WTC11 (cell line): ENCODE measurements around the gene TACC2. TPM values are rescaled to one million over a fixed set of nuclear protein-coding genes. Genes with fewer than 3 reads are reported as not detected.

Experiments used
- FOXP4 ChIP-seq: sonication (generic); formaldehyde crosslinking; IDR thresholded peaks from 2 replicates; pipeline ENCODE4 v1.8.0; 2022; ENCODE audit warnings: mild to moderate bottlenecking, missing genetic modification reagents
- MLX ChIP-seq: sonication (generic); formaldehyde crosslinking; IDR thresholded peaks from 2 replicates; pipeline ENCODE4 v1.8.1; 2023; ENCODE audit warnings: mild to moderate bottlenecking, missing genetic modification reagents, moderate library complexity
- NR2C2 ChIP-seq: sonication (generic); formaldehyde crosslinking; IDR thresholded peaks from 2 replicates; pipeline ENCODE4 v1.8.0; 2022; ENCODE audit warnings: mild to moderate bottlenecking, missing genetic modification reagents
- PRDM15 ChIP-seq: sonication (generic); formaldehyde crosslinking; IDR thresholded peaks from 2 replicates; pipeline ENCODE4 v1.8.0; 2022; ENCODE audit warnings: missing genetic modification reagents
- RELA ChIP-seq: sonication (generic); formaldehyde crosslinking; IDR thresholded peaks from 2 replicates; pipeline ENCODE4 v1.8.1; 2022; ENCODE audit warnings: missing genetic modification reagents, mild to moderate bottlenecking, borderline replicate concordance
- TEAD4 ChIP-seq: sonication (generic); formaldehyde crosslinking; IDR thresholded peaks from 2 replicates; pipeline ENCODE4 v1.8.0; 2022; ENCODE audit warnings: mild to moderate bottlenecking, missing genetic modification reagents
- total RNA-seq: library from RNA; stranded (reverse); gene quantifications from 3 replicates; pipeline ENCODE4 v1.2.3, GENCODE V29; 2021
- TF ChIP-seq, protein P1 (sequence below): fragments of 250-450 bp; sonication (Bioruptor Pico); IDR thresholded peaks from 2 replicates; pipeline ENCODE4 v1.9.0; 2021; ENCODE audit warnings: mild to moderate bottlenecking
- TF ChIP-seq, protein P2 (sequence below): sonication (generic); formaldehyde crosslinking; IDR thresholded peaks from 2 replicates; pipeline ENCODE4 v1.8.1; 2023; ENCODE audit warnings: mild to moderate bottlenecking, missing genetic modification reagents, borderline replicate concordance
- TF ChIP-seq, protein P3 (sequence below): fragments of 250-450 bp; sonication (Bioruptor Pico); IDR thresholded peaks from 2 replicates; pipeline ENCODE4 v1.9.0; 2021; ENCODE audit warnings: mild to moderate bottlenecking
- TF ChIP-seq, protein P4 (sequence below): sonication (generic); formaldehyde crosslinking; IDR thresholded peaks from 2 replicates; pipeline ENCODE4 v1.8.1; 2022; ENCODE audit warnings: missing genetic modification reagents, borderline replicate concordance
- TF ChIP-seq, protein P5 (sequence below): sonication (generic); formaldehyde crosslinking; IDR thresholded peaks from 2 replicates; pipeline ENCODE4 v1.8.0; 2023; ENCODE audit warnings: missing genetic modification reagents, mild to moderate bottlenecking, borderline replicate concordance

Gene TACC2
- total RNA-seq, 1 experiment from 2014 or later: 28.9 TPM

- TF ChIP-seq, protein P1, sequence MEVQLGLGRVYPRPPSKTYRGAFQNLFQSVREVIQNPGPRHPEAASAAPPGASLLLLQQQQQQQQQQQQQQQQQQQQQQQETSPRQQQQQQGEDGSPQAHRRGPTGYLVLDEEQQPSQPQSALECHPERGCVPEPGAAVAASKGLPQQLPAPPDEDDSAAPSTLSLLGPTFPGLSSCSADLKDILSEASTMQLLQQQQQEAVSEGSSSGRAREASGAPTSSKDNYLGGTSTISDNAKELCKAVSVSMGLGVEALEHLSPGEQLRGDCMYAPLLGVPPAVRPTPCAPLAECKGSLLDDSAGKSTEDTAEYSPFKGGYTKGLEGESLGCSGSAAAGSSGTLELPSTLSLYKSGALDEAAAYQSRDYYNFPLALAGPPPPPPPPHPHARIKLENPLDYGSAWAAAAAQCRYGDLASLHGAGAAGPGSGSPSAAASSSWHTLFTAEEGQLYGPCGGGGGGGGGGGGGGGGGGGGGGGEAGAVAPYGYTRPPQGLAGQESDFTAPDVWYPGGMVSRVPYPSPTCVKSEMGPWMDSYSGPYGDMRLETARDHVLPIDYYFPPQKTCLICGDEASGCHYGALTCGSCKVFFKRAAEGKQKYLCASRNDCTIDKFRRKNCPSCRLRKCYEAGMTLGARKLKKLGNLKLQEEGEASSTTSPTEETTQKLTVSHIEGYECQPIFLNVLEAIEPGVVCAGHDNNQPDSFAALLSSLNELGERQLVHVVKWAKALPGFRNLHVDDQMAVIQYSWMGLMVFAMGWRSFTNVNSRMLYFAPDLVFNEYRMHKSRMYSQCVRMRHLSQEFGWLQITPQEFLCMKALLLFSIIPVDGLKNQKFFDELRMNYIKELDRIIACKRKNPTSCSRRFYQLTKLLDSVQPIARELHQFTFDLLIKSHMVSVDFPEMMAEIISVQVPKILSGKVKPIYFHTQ (CRISPR knock-in tag): no peak
- TF ChIP-seq, protein P2, sequence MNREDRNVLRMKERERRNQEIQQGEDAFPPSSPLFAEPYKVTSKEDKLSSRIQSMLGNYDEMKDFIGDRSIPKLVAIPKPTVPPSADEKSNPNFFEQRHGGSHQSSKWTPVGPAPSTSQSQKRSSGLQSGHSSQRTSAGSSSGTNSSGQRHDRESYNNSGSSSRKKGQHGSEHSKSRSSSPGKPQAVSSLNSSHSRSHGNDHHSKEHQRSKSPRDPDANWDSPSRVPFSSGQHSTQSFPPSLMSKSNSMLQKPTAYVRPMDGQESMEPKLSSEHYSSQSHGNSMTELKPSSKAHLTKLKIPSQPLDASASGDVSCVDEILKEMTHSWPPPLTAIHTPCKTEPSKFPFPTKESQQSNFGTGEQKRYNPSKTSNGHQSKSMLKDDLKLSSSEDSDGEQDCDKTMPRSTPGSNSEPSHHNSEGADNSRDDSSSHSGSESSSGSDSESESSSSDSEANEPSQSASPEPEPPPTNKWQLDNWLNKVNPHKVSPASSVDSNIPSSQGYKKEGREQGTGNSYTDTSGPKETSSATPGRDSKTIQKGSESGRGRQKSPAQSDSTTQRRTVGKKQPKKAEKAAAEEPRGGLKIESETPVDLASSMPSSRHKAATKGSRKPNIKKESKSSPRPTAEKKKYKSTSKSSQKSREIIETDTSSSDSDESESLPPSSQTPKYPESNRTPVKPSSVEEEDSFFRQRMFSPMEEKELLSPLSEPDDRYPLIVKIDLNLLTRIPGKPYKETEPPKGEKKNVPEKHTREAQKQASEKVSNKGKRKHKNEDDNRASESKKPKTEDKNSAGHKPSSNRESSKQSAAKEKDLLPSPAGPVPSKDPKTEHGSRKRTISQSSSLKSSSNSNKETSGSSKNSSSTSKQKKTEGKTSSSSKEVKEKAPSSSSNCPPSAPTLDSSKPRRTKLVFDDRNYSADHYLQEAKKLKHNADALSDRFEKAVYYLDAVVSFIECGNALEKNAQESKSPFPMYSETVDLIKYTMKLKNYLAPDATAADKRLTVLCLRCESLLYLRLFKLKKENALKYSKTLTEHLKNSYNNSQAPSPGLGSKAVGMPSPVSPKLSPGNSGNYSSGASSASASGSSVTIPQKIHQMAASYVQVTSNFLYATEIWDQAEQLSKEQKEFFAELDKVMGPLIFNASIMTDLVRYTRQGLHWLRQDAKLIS (CRISPR knock-in tag): no peak
- TF ChIP-seq FOXP4: no peak
- TF ChIP-seq, protein P3, sequence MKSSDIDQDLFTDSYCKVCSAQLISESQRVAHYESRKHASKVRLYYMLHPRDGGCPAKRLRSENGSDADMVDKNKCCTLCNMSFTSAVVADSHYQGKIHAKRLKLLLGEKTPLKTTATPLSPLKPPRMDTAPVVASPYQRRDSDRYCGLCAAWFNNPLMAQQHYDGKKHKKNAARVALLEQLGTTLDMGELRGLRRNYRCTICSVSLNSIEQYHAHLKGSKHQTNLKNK (CRISPR knock-in tag): no peak
- no peak for TF ChIP-seq MLX (CRISPR knock-in tag)
- no peak for TF ChIP-seq PRDM15 (CRISPR knock-in tag)
- no peak for TF ChIP-seq NR2C2 (CRISPR knock-in tag)
- TF ChIP-seq TEAD4 (CRISPR knock-in tag): no peak
- TF ChIP-seq, protein P4, sequence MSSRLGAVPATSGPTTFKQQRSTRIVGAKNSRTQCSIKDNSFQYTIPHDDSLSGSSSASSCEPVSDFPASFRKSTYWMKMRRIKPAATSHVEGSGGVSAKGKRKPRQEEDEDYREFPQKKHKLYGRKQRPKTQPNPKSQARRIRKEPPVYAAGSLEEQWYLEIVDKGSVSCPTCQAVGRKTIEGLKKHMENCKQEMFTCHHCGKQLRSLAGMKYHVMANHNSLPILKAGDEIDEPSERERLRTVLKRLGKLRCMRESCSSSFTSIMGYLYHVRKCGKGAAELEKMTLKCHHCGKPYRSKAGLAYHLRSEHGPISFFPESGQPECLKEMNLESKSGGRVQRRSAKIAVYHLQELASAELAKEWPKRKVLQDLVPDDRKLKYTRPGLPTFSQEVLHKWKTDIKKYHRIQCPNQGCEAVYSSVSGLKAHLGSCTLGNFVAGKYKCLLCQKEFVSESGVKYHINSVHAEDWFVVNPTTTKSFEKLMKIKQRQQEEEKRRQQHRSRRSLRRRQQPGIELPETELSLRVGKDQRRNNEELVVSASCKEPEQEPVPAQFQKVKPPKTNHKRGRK (CRISPR knock-in tag): no peak
- TF ChIP-seq RELA (CRISPR knock-in tag): no peak
- TF ChIP-seq, protein P5, sequence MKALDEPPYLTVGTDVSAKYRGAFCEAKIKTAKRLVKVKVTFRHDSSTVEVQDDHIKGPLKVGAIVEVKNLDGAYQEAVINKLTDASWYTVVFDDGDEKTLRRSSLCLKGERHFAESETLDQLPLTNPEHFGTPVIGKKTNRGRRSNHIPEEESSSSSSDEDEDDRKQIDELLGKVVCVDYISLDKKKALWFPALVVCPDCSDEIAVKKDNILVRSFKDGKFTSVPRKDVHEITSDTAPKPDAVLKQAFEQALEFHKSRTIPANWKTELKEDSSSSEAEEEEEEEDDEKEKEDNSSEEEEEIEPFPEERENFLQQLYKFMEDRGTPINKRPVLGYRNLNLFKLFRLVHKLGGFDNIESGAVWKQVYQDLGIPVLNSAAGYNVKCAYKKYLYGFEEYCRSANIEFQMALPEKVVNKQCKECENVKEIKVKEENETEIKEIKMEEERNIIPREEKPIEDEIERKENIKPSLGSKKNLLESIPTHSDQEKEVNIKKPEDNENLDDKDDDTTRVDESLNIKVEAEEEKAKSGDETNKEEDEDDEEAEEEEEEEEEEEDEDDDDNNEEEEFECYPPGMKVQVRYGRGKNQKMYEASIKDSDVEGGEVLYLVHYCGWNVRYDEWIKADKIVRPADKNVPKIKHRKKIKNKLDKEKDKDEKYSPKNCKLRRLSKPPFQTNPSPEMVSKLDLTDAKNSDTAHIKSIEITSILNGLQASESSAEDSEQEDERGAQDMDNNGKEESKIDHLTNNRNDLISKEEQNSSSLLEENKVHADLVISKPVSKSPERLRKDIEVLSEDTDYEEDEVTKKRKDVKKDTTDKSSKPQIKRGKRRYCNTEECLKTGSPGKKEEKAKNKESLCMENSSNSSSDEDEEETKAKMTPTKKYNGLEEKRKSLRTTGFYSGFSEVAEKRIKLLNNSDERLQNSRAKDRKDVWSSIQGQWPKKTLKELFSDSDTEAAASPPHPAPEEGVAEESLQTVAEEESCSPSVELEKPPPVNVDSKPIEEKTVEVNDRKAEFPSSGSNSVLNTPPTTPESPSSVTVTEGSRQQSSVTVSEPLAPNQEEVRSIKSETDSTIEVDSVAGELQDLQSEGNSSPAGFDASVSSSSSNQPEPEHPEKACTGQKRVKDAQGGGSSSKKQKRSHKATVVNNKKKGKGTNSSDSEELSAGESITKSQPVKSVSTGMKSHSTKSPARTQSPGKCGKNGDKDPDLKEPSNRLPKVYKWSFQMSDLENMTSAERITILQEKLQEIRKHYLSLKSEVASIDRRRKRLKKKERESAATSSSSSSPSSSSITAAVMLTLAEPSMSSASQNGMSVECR (CRISPR knock-in tag): no peak
Observed at GRCh38 chr10:122213766-122214165, 224.8 kb downstream of the TACC2 start (continued).
